ENCODE data around the gene SIK1.
"Not testable (repeated sequence)": the region's sequence is repeated elsewhere in the genome, so short reads cannot be mapped to it uniquely, and the experiment has no call there.

Gene SIK1

DNA sequence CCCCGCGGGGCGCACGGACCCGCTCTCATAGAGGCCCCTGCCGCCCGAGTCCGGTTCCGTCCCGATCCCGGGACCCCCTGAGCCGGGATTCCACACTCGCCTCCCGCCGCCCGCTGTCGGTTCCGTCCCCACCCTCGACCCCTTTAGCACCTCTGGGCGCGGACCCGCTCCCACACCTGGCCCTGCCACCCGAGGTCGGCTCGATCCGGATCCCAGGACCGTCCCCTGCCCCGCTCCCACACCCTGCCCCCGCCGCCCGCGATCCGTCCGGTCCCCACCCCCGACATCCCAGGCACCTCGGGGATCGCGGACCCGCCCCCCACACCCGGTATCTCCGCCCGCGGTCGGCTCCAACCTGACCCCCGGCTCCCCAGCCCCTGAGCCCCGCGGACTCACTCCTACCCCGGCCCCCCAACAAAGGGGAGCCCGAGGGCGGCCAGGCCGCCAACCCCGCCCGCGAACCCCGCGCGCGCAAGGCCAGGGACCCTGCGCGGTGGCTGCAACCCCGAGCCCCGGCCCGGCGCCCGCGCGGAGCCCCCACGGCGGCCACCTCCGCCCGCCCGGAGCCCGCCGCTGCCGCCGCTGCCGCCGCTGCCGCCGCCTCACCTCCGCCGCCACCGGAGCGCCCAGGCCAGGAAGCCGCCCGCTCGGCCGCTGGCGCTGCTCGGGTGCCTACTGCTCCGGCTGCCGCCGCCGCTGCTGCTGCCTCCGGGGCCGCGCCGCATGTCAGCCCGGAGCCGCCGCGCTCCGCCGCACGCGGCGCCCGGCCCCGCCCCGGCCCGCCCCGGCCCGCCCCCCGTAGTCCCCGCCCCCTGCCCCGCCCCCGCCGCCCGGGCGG lies at the start of gene SIK1:
Gene SIK1, minus strand, starts transcription at position 728 of the 838 bp plus-strand sequence. CDS start 953 bp downstream, outside the sequence.
- DNase-seq (ENCODE audit: low read depth) = not testable (repeated sequence)

DNA sequence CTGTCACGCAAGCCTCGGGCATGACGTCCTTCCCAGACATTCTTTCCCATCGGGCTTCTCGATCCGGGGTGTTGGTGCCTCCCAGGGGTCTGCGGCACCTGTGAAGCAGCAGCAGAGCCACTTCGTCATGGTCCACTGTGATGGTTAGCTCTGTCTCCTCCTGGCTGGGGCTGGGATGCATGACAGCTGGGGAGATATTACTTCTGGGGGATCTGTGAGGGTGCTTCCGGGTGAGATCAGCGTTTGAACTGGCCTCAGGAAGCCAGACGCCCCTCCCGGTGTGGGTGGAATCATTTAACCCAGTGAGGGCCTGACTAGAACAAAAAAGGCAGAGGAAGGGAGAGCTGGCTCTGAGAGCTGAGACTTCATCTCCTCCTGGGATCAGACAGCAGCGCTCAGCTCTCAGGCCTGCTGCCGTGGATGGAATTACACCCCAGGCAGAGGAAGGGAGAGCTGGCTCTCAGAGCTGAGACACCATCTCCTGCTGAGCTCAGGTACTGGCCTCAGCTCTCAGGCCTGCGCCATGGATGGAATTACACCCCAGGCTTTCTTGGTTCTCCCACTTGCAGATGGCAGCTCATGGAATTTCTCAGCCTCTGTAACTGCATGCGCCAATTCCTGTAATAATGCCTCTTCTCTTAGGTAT lies 44.8 kb upstream of the SIK1 start:
- not testable (repeated sequence) for DNase-seq (ENCODE audit: low read depth)

- DNase-seq (ENCODE audit: low read depth) = not testable (repeated sequence)
These were observed 43.0 kb upstream of the SIK1 start for GRCh38 chr21:43469719-43470458.

DNA sequence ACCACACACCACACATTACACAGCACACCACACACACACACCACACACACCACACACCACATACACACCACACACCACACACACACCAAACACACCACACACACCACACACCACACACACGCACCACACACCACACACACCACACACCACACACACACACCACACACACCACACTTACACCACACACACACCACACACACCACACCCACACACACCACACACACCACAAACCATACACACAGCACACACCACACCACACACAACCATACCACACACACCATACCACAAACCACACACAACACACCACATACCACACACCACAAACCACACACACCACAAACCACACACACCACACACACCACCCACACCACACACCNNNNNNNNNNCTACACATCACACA lies 40.9 kb upstream of the SIK1 start:
- no peak for DNase-seq (ENCODE audit: low read depth)

DNA sequence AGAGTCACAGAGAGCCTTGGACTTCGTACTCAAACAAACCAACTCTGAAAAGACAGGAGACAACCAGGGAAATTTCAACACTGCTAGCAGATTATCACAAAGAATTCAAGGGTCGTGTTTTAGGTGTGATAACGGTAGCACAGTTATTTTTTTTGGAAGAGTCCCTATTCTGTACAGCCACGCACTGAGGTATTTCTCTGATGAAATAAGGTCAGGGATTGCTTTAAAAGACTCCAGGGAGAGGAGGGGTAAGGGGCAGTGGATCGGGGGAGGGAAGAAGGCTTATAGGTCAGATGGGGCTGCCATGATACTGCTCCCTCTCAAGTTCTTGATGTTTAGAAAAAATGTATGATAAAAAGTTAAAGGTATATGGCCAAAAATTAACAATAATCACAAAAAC lies 38.2 kb upstream of the SIK1 start:
- not testable (repeated sequence) for DNase-seq (ENCODE audit: low read depth)

- DNase-seq (ENCODE audit: low read depth) = not testable (repeated sequence)
These were observed 36.7 kb upstream of the SIK1 start for GRCh38 chr21:43463498-43464261.

GRCh38 chr21:43462932-43463331 lies 36.0 kb upstream of the SIK1 start:
- DNase-seq (ENCODE audit: low read depth) = not testable (repeated sequence)

DNA sequence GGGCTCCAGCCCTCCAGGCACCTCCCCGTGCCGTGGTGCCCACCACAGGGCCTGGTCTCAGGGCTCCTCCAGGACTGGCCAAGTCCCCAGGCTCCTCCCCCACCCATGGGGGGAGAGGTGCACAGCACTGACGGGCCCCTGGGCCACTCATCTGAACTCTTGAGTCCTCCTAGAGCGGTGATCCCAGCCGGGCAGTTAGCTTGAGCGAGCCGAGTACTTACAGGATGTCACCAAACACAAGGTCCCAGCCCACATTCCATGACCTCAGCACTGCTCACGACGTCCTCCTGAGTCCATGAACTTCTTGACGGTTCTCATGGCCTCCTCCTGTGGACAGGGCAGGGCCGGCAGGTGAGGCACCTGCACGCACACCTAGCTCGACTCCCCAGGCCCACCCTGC lies 33.5 kb upstream of the SIK1 start:
- DNase-seq (ENCODE audit: low read depth) = not testable (repeated sequence)

GRCh38 chr21:43458995-43459394 lies 32.1 kb upstream of the SIK1 start:
- not testable (repeated sequence) for DNase-seq (ENCODE audit: low read depth)

DNA sequence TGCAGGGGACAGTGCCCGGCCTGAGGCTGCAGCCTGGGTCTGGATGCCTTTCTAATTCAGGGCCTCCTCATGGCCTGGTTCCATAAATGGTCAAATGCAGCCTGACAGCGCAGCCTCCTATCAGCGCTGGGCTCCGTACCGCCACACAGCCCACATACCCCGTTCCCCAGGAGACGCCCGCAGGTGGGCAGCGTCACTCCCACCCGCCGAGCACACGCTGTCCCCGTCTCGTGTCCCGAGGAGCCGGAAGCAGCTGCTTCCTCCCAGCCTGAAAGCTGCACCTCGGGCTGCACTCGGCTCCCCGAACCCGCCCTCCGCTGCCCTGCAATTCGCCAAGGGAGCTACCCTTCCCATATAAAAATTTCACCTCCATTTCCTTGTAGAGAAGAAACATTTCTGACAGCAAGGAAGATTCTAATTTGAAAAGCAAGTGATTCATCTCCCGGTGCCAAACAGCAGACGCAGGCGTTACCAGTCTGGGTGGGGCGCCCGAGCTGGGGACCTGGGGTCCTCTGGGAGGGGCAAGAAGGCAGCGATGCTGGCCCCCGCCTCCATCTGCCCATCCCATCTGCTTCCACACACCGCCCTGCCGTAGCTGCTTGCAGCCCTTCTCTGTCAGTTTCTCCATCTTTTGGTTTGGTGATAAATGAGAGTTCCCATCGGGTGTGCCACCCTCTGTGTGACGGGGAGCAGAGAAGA lies 29.8 kb upstream of the SIK1 start:
- DNase-seq (ENCODE audit: low read depth) = not testable (repeated sequence)

DNA sequence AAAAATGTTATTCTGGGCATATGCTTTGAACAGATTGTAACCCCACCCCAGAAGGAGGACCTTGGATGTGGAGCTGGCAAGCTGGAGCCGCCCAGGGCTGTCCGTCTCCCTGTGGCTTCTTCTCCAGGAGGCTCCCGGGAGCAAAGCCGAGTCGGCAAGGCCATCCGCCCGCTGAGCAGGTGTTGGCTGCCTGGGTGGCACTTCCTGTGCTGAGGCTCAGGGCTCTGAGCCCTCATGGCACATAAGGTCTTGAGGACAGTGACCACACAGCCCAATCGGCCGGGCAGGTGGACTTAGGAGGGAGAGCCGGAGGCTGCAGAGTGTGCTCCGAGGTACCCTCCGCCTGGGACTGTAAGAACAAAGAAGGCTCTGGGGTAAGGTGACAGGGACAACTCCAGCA lies 28.8 kb upstream of the SIK1 start:
- not testable (repeated sequence) for DNase-seq (ENCODE audit: low read depth)

DNA sequence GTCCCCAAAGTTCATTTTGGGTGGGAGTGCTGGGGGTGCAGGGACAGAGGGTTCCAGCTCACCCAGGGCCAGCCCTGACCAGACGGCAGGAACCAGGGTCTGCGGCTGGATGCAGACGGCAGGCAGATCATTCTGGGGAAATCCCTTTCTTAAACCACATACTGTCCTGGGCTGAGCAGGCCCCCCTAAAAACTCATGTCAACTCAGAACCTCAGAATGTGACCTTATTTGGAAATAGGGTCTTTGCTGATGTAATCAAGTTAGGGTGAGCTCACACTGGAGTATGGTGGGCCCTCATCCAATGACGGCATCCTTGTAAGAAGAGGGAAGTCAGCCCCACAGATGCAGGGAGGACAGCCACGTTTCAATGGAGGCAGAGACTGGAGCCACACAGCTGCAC lies 27.2 kb upstream of the SIK1 start:
- DNase-seq (ENCODE audit: low read depth) = not testable (repeated sequence)

DNA sequence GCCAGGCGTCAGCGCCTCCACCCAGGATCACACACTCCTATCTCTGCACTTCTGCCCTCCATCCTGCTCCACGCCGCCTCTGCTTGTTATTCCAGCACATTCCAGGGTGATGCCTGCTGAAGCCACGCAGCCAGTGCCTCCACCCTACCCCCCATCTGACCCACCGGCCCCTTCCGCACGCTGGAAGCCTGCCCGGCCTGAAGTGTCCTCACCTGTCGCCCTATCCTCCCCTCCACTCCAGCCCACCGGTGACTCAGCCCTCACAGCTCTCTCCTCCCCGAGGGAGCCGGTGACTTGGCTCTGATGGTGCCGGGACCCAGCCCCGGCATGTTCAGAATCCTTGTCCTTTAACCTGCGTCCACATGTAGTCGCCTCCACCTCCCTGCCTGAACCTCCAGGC lies 24.9 kb upstream of the SIK1 start:
- not testable (repeated sequence) for DNase-seq (ENCODE audit: low read depth)

DNA sequence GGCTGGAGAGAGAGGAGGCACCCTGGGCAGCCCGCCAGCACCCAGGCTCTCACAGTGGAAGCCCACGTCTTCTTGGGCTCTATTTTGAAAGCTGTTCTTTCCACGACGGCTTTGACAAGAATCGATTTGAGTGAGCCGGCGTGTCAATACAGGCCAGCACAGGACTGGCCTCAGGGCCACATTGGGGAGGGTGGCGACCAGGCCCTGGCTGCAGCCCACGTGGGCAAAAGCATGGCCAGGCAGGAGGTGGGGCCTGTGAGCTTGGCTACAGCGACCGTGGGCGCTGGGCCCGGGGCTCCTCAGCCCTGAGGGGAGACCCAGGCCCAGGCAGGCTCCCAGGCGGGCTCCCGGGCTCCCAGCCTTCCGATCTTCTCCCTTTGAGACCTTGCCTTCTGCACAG lies 23.4 kb upstream of the SIK1 start:
- DNase-seq (ENCODE audit: low read depth) = not testable (repeated sequence)

- not testable (repeated sequence) for DNase-seq (ENCODE audit: low read depth)
These were observed 20.5 kb upstream of the SIK1 start for GRCh38 chr21:43447353-43447977.

- DNase-seq (ENCODE audit: low read depth) = not testable (repeated sequence)
These were observed 19.5 kb upstream of the SIK1 start for GRCh38 chr21:43446277-43446932.

DNA sequence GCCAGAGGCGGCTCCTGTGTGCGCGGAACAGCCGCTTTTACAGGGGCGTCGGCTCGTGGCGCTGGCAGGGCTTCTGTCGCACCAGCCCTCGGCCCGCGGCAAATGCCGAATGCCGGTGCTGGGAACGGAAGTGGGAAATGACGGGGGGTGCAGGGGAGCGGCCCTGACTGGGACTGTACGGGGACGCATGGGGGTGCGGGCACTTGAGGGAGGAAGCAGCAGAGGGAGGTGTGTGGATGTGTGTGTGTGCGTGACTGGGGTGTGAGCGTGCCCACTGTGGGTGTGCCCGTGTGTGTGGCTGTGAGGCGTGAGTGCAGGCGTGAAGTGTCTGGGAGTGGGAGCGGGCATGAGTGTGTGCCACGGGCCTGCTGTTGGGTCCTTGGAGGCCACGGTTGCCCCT lies 17.6 kb upstream of the SIK1 start:
- not testable (repeated sequence) for DNase-seq (ENCODE audit: low read depth)

GRCh38 chr21:43442571-43442970 lies 15.6 kb upstream of the SIK1 start:
- DNase-seq (ENCODE audit: low read depth) = not testable (repeated sequence)

DNA sequence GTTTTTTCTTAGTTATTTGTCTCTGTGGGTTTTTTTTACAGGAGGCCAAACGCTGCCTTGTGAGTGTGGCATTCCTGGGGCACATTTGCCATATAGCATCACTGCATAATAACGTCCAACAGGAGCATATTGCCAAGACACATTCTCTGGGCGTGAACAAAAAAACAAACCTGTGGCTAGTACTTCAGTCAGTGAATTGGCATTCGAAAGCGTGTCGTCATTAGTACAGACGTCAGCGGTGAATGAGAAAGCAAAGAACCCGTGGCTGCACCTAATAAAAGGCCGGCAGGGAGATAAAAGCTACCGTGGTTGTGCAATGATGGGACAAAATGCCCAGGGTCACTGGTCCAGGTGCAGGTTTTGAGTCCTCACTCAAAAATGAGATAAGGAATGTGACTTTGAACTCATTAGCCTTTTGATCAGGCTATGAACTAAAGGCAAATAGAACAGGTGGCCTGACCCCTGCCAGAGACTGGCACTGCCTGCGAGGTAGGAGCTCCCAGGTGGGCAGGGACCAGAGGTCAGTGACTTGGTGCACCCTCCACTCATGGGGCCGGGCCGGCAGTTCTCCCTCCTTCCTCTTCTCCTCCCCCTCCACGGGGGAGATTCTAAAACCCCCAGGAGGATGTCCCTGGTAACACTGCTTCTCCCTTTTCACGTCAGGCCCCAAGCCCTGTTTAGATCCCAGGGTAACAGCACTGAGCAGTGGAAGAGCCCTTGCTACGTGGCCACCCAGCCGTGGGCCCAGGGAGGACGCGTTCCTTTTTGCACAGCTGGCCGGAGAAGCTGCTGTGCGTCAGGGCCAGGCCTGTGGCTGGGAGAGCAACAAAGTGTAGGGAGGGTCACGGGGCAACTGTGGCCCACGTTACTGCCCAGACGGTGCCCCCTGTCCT lies 14.2 kb upstream of the SIK1 start:
- DNase-seq (ENCODE audit: low read depth) = not testable (repeated sequence)

Measured in iris pigment epithelial cell (primary cell).